ENCODE data around the gene RDH5.

Gene RDH5

GRCh38 chr12:55729819-55730818 is 9.9 kb downstream of the RDH5 start:
- no peak for DNase-seq

- DNase-seq: no peak
These were observed 12.1 kb downstream of the RDH5 start for GRCh38 chr12:55732288-55732687.

GRCh38 chr12:55733021-55733555 is 12.9 kb downstream of the RDH5 start:
- DNase-seq: no peak

GRCh38 chr12:55733858-55734257 is 13.7 kb downstream of the RDH5 start:
- DNase-seq: no peak

- no peak for DNase-seq
These were observed 14.4 kb downstream of the RDH5 start for GRCh38 chr12:55734595-55734994.

GRCh38 chr12:55736076-55736475 is 15.9 kb downstream of the RDH5 start:
- DNase-seq: no peak

GRCh38 chr12:55736780-55737580 is 16.8 kb downstream of the RDH5 start:
- peak in 2 of 4 experiments; percentile 15 to 39 for DNase-seq

GRCh38 chr12:55737581-55738122 is 17.5 kb downstream of the RDH5 start:
- no peak for DNase-seq

GRCh38 chr12:55738123-55739024 is 18.2 kb downstream of the RDH5 start:
- DNase-seq: peak in 2 of 4 experiments; percentile 60 to 62

GRCh38 chr12:55739025-55739378 is 18.8 kb downstream of the RDH5 start:
- no peak for DNase-seq

- no peak for DNase-seq
These were observed 21.9 kb downstream of the RDH5 start for GRCh38 chr12:55741931-55742680.

GRCh38 chr12:55742719-55743405 is 22.7 kb downstream of the RDH5 start, which contains the start of gene GDF11:
GDF11 (plus strand) TSS chr12:55743122; CDS start chr12:55743317, 195 bp downstream.
- DNase-seq: peak in 3 of 4 experiments; percentile 39 to 73 (median 45)

- DNase-seq: peak in 1 of 4 experiments; percentile 54
These were observed 23.5 kb downstream of the RDH5 start for GRCh38 chr12:55743406-55744339.

- DNase-seq: no peak
These were observed 24.3 kb downstream of the RDH5 start for GRCh38 chr12:55744340-55745030.

GRCh38 chr12:55745361-55746173 is 25.4 kb downstream of the RDH5 start:
- DNase-seq: no peak

GRCh38 chr12:55746174-55746912 is 26.1 kb downstream of the RDH5 start:
- DNase-seq: no peak

GRCh38 chr12:55746913-55747231 is 26.7 kb downstream of the RDH5 start:
- DNase-seq: no peak

Measured in activated naive CD4-positive, alpha-beta T cell (primary cell).